Thyroid gland (tissue), 4 donors: ENCODE data around the gene BMP2K.

Experiments
- POLR2A ChIP-seq, 2 donors: fragments of 450-650 bp; IDR thresholded peaks; one replicate each; pipeline ENCODE4 v1.6.1; 2017; ENCODE audit warnings: antibody characterized with exemption in 2 of 2, mild to moderate bottlenecking in 2 of 2, moderate library complexity in 1 of 2
- TF ChIP-seq, protein P1 (sequence below), 6 experiments: fragments of 200-600 bp in 3 of 6; fragments of 450-650 bp in 3 of 6; sonication (generic) in 3 of 6; IDR thresholded peaks; one replicate each; pipeline ENCODE4 v1.5.1; 2016 to 2019; ENCODE audit warnings: antibody characterized with exemption in 6 of 6, mild to moderate bottlenecking in 2 of 6, inconsistent platforms in 1 of 6, moderate library complexity in 1 of 6

DNA sequence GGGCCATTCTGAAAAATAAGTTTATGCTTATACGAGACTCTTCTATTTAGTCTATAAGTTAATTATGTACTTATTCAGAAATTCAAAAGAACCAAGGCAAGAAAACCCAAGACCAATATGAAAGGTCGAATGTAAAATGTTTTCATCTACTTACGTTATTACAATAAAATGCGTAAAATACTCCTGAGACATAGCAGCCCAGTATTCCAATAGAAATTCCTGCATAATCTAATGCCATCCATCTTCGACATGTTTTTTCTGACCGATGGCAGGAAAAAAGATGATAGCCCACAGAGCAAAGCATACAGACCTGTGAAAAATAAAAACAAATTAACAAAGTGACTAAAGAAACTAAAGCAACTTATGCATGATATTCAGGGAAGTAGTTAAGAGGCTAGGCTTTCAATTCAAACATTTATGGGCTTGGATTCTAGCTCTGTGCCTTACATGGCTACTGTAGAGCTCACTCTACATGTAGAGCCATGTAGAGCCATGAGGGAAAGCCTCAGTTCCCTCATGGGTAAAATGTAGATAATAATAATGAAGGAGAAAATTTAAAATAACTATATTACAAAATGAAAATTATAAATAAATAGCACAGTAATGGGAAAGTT, 154.0 kb downstream of the BMP2K start:
- TF ChIP-seq, protein P1, sequence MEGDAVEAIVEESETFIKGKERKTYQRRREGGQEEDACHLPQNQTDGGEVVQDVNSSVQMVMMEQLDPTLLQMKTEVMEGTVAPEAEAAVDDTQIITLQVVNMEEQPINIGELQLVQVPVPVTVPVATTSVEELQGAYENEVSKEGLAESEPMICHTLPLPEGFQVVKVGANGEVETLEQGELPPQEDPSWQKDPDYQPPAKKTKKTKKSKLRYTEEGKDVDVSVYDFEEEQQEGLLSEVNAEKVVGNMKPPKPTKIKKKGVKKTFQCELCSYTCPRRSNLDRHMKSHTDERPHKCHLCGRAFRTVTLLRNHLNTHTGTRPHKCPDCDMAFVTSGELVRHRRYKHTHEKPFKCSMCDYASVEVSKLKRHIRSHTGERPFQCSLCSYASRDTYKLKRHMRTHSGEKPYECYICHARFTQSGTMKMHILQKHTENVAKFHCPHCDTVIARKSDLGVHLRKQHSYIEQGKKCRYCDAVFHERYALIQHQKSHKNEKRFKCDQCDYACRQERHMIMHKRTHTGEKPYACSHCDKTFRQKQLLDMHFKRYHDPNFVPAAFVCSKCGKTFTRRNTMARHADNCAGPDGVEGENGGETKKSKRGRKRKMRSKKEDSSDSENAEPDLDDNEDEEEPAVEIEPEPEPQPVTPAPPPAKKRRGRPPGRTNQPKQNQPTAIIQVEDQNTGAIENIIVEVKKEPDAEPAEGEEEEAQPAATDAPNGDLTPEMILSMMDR (IDR thresholded peaks at IDR 0.05): no peak
- TF ChIP-seq POLR2A (IDR thresholded peaks at IDR 0.05): no peak
